HEK293T (cell line): ENCODE measurements around the gene TBL1XR1.

Source experiments
- ARNT ChIP-seq: fragments of 450-650 bp; IDR thresholded peaks from 2 replicates; pipeline ENCODE4 v1.6.1; 2017; ENCODE audit warnings: mild to moderate bottlenecking
- BHLHE40 ChIP-seq: fragments of 450-650 bp; IDR thresholded peaks from 2 replicates; pipeline ENCODE4 v1.6.1; 2016; ENCODE audit warnings: mild to moderate bottlenecking, moderate library complexity, borderline replicate concordance
- CTBP1 ChIP-seq: fragments of 450-650 bp; IDR thresholded peaks from 2 replicates; pipeline ENCODE4 v1.6.1; 2016; ENCODE audit warnings: borderline replicate concordance
- ELF4 ChIP-seq: fragments of 450-650 bp; IDR thresholded peaks from 2 replicates; pipeline ENCODE4 v1.6.1; 2017; ENCODE audit warnings: antibody characterized with exemption
- FOXA1 ChIP-seq: fragments of 450-650 bp; IDR thresholded peaks from 2 replicates; pipeline ENCODE4 v1.6.1; 2016; ENCODE audit warnings: mild to moderate bottlenecking
- FOXM1 ChIP-seq: fragments of 450-650 bp; IDR thresholded peaks from 2 replicates; pipeline ENCODE4 v1.6.1; 2017; ENCODE audit warnings: mild to moderate bottlenecking, borderline replicate concordance
- L3MBTL2 ChIP-seq: fragments of 450-650 bp; conservative IDR thresholded peaks from 2 replicates; pipeline ENCODE4 v1.6.1; 2016; ENCODE audit warnings: mild to moderate bottlenecking
- LEF1 ChIP-seq: fragments of 450-650 bp; IDR thresholded peaks from 2 replicates; pipeline ENCODE4 v1.6.1; 2017; ENCODE audit warnings: mild to moderate bottlenecking, borderline replicate concordance
- SP1 ChIP-seq: fragments of 450-650 bp; IDR thresholded peaks from 2 replicates; pipeline ENCODE4 v1.6.1; 2017
- SUZ12 ChIP-seq: fragments of 450-650 bp; IDR thresholded peaks from 2 replicates; pipeline ENCODE4 v1.6.1; 2016; ENCODE audit warnings: mild to moderate bottlenecking
- ZNF384 ChIP-seq: fragments of 450-650 bp; IDR thresholded peaks from 2 replicates; pipeline ENCODE4 v1.6.1; 2016

GRCh38 chr3:177080122-177080521 is 117.2 kb downstream of the TBL1XR1 start:
- no peak for TF ChIP-seq FOXA1
- TF ChIP-seq SUZ12, result no peak
- TF ChIP-seq SP1, result no peak
- no peak for TF ChIP-seq L3MBTL2
- no peak for TF ChIP-seq CTBP1
- no peak for TF ChIP-seq ELF4
- no peak for TF ChIP-seq FOXM1
- TF ChIP-seq BHLHE40, result no peak
- no peak for TF ChIP-seq ZNF384
- TF ChIP-seq ARNT, result no peak
- no peak for TF ChIP-seq LEF1
